RPMI7951 (cell line): ENCODE data around the gene SIRPB1. TPM values are rescaled to one million over a fixed set of nuclear protein-coding genes. Genes with fewer than 3 reads are reported as not detected.
A peak's percentile ranks its signal among the peaks of the same experiment; 100 is the strongest.
"Not testable (repeated sequence)": the region's sequence is repeated elsewhere in the genome, so short reads cannot be mapped to it uniquely, and the experiment has no call there.

ENCODE experiments used
- DNase-seq: peaks from one replicate; pipeline ENCODE4 v3.0.0-alpha.2; 2012; ENCODE audit warnings: low read depth
- total RNA-seq: library from RNA; depleted of rRNA; stranded (reverse); fragments of >200 nt; shearing (Covaris generic); gene quantifications from 2 replicates; pipeline ENCODE4 v1.2.3, GENCODE V29; 2014

The SIRPB1 gene
- total RNA-seq, 1 experiment from 2014 or later = 22.1 TPM

GRCh38 chr20:1637226-1637625 is 17.4 kb upstream of the SIRPB1 start:
- DNase-seq = no peak

GRCh38 chr20:1636621-1637020 is 16.8 kb upstream of the SIRPB1 start:
- no peak for DNase-seq

DNA sequence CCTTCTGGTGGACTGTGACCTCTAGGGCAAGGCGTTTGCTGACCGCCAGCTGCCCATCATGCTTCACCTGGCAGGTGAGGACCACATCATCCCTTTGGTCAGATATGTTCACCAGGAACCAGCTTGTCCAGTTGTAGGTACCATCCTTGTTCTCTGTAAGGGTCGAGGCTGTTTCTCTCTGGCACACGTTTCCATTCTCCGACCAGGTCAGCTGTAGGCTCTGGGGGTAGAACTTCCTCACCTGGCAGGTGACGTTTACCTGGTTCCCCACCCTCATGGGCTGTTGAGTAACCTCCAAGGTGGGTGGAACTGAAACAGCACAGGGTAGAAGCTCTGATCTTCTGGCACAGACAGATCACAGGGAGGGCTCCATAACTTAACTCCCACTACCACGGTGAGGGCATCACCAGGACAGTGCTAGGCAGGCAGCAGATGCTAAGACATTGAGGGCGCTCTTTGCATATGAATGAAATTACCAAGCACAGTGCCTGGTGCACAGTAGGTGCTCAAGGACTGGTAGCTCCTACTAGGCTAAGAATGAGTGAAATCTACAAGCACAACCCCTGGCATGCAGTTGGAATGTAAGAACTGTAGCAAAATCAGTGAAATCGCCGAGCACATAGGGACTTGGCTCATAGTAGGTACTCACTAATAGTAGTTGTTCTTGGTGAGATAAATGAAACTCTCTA is 15.6 kb upstream of the SIRPB1 start:
- no peak for DNase-seq

DNA sequence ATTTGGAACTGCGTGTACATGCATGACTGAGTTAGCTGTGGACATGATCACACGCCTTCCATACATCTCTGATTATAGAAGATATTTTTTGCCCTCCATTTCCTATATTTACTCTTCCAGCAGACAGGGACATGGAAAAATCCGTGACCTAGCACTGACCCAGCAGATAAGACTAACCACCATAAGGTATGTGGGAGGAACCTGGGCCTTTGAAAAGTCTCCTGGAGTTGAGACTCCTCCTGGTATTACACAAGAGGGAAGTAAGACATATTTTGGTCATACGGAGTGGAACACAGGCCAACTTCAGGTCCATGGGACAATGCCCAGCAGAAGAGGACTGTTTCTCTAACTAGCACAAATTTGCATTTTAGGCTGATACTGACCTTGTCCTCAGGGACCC is 13.7 kb upstream of the SIRPB1 start:
- peak; percentile 76 for DNase-seq

GRCh38 chr20:1632178-1632577 is 12.4 kb upstream of the SIRPB1 start:
- peak; percentile 31 for DNase-seq

DNA sequence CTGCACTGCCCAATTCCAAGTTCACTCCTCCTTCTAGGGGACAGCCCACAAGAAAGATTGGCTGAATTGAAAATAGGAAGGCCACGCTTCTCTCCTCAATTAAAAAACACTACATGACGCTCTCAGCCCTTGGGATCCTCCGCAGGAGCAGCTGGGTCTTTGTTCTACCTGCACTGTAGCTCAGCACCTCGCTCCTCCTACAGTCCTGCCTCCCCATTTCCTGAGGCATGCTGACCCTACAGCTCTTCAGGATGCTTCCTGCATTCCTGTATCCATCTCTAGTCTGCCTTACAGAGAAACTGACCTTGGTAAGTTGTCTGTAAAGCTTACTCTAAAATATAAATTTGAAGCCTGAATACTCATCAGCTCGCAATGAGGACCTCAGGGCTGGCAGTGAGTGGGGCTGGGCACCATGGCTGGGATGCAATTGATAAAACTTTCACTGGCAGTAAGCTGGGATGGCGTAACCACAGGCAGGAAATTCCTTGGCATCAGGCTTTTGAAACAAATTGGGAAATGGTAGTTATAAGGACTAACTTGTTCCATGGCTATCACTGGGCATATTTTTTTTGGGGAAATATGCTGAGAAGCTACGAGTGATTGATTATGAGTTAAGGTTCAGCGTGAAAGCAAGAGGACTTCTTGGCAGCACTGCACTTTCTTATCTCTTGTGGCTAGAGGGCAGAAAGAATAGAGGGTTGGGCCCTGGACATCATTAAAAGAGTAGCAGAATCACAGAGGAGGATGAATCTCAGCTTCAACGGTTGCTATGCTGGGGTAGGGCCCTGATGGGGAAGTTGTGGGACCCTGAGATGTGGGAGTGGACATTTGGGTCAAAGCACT is 11.7 kb upstream of the SIRPB1 start:
- peak; percentile 72 for DNase-seq

- DNase-seq = no peak
Measured at GRCh38 chr20:1630186-1630585, 10.4 kb upstream of the SIRPB1 start.

DNA sequence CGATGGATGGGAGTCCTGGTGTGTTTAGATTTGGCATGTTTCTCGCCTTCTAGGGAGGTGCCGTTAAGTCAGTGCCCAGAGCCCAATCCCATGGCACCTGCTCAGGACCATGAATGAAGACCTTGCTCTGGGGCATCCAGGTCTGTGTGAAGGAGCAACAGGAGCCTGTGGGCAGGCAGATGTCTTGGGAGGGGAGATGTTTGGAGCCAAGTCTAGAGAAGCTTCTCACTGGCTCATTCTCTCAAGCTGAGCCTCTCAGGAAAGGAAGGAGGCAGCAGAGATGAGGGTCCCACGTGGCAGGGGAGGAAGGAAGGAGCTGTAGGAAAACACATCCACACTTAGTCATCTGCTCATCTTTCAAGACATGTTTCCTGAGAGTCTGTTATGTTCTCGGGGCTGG is 9.5 kb upstream of the SIRPB1 start:
- no peak for DNase-seq

- no peak for DNase-seq
Measured at GRCh38 chr20:1628621-1629020, 8.8 kb upstream of the SIRPB1 start.

GRCh38 chr20:1627200-1627550 is 7.4 kb upstream of the SIRPB1 start:
- DNase-seq = peak; percentile 0

- peak; percentile 0 for DNase-seq
Measured at GRCh38 chr20:1626528-1627199, 6.9 kb upstream of the SIRPB1 start.

DNA sequence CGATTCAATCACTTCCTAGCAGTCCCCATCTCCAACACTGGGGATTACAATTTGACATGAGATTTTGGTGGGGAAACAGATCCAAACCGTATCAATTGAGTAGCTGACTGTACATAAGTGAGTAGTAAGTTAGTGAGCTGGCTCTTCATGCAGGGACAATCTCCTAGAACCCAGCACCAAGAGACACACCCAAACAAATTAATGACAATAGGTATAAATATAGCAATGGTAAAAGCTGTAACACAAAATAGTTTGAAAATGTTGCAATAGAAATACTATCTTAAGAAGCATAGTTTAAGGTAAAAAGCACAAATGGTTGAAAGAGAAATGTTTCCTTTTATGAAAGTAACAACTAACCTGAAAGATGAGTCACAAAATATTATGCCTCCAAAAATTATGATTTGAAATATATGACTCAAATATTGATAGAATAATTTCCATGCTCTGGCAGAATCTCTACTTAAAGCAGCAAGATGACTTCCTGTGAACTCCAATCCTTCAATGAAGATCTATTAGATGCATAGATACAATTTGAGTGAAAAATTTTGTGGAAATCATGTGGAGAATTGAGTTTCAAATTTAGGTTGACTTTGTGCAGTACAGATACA is 5.4 kb upstream of the SIRPB1 start:
- DNase-seq = no peak

DNA sequence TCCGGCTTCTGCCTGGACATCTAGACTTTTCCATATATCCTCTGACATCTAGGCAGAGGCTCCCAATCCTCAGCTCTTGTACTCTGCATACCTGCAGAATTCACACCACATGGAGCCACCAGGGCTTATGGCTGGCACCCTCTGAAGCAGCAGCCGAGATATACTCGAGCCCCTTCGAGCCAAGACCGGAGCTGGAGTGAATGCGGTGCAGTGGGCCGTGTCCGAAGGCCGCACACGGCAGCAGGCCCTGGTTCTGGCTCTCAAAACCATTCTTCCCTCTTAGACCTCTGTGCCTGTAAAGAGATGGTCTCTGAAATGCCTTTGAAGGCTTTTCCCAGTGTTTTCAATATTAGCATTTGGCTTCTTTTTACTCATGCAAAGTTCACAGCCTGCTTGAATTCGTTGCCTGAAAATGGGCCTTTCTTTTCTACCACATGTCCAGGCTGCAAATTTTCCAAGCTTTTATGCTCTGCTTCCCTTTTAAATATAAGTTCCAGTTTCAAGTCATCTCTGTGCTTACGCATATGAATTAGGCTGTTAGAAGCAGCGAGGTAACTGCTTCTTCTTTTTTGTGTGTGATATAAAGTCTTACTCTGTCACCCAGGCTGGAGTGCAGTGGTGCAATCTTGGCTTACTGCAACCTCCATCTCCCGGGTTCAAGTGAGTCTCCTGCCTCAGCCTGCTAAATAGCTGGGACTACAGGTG is 3.8 kb upstream of the SIRPB1 start:
- peak; percentile 0 for DNase-seq

DNA sequence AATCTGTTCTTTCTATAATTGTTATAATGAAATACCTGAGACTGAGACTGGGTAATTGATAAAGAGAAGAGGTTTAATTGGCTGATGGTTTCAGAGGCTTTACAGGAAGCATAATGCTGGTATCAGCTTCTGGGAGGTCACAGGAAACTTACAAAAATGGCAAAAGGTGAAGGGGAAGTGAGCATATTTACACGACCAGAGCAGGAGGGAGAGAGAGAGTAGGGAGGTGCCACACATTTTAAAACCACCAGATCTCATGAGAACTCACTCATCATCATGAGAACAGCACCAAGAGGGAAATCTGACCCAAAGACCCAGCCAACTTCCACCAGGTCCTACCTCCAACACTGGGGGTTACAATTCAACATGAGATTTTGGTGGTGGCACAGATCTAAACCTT is 2.6 kb upstream of the SIRPB1 start:
- DNase-seq = peak; percentile 0

- peak; percentile 0 for DNase-seq
Measured at GRCh38 chr20:1621316-1621715, 1.5 kb upstream of the SIRPB1 start.

DNA sequence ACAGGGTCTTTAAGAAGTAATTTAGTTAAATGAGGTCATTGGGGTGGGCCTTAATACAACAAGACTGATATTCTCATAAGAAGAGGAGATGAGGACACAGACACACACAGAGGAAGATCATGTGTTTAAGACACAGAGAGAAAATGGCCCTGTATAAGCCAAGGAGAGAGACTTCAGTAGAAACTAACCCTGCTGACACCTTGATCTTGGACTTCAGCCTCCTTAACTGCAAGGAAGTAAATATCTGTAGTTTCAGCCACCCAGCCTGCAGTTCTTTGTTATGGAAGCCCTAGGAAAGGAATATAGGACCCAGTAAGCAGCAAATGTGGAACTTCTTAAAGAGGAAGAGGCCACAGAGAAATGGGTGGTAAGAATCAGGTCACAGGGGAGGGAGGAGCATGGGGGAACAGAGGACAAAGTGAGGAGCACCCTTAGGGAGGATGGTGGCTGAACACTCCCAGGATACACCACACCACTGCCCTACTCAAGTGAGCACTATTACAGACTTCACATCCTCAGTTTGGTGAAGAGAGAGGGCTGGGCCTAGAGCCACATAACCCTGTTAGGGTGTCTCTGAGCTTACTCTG is 762 bp downstream of the SIRPB1 start:
- no peak for DNase-seq

- DNase-seq = peak; percentile 2
Measured at GRCh38 chr20:1618479-1618878, 1.3 kb downstream of the SIRPB1 start.

DNA sequence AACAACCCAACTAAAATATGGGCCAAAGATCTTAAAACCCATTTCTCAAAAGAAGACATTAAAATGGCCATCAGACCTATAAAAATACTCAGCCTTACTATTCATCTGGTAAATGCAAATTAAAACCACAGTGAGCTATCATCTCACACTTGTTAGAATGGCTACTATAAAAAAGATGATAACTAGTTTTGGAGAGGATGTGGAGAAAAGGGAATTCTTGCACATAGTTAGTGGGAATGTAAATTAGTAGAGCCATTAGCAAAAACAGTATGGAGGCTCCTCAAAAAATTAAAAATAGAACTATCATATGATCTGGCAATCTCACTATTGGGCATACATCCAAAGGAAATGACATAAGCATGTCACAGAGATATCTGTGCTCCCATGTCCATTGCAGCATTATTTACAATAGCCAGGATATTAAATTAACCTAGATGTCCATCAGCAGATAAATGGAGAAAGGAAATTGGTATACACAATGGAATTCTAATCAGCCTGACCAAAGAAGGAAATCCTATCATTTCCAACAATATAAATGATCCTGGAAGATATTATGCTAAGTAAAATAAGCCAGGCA is 2.9 kb downstream of the SIRPB1 start:
- peak; percentile 66 for DNase-seq

- DNase-seq = not testable (repeated sequence)
Measured at GRCh38 chr20:1610404-1610803, 9.4 kb downstream of the SIRPB1 start.

DNA sequence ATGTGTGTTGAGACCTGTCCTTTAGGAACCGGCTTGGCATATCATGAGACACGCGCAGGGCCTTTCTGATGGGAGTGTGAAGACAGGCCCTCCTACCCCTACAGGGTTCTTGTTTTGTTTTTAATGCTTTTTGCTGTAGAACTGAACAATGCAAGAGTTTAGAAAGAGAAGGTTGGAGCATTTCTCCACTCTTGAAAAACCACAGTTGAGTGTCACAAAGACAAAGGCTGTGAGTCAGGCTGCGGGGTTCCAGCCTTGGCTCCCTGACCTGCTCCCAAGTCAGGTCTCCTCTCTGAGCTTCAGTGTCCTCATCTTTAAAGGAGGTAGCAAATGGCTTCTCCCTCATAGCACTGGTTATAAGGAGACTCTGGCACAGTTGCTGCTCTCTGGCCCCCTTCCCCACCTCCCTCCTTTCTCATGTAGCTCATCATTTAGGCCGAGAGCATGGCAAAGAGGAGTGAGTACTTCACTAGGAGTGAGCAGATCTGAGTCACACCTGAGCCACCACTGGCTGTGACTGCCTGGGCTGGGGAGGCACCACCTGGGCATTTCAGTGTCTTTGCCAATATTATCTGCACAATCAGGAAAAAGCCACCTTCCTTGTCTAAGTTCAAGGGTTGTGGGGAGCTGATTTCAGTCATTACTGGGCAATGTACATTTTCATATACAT is 11.0 kb downstream of the SIRPB1 start:
- not testable (repeated sequence) for DNase-seq
